Activated T-helper 1 cell treated with anti-CD3 and anti-CD28 coated beads, Interleukin-12 subunit alpha, Interleukin-12 subunit beta, Interleukin-2, Interleukin-4 antibody, amounts not matched to agents 30 ng/mL and 10 ng/mL and 1 ng/mL, durations not matched to agents 14 hours and 24 hours and 36 hours (primary cell): Measurements from ENCODE around the gene KCNE4. TPM values are rescaled to one million over a fixed set of nuclear protein-coding genes. Genes with fewer than 3 reads are reported as not detected.

Experiments used
- DNase-seq: peaks from one replicate; pipeline ENCODE4 v3.0.0; 2021; ENCODE audit warnings: low spot score
- H3K27ac Mint-ChIP-seq: one replicate; pipeline ENCODE4 v1.8.0; 2021; ENCODE audit warnings: mild to moderate bottlenecking, mixed read lengths
- H3K27me3 Mint-ChIP-seq: one replicate; pipeline ENCODE4 v1.8.0; 2022; ENCODE audit warnings: mild to moderate bottlenecking, moderate library complexity, mixed read lengths; ENCODE audit not compliant: insufficient read depth
- H3K36me3 Mint-ChIP-seq: one replicate; pipeline ENCODE4 v1.8.0; 2021; ENCODE audit warnings: low read depth, mixed read lengths
- H3K4me1 Mint-ChIP-seq: one replicate; pipeline ENCODE4 v1.8.0; 2021; ENCODE audit warnings: low read depth, mixed read lengths
- H3K4me3 Mint-ChIP-seq: one replicate; pipeline ENCODE4 v1.8.0; 2021; ENCODE audit warnings: mild to moderate bottlenecking, moderate library complexity, mixed read lengths
- H3K9me3 Mint-ChIP-seq: one replicate; pipeline ENCODE4 v1.8.0; 2021; ENCODE audit warnings: mixed read lengths
- intact Hi-C: fragments of 100-400 bp; cut with micrococcal nuclease; formaldehyde crosslinking; loops from one replicate; pipeline ENCODE4 v1.15.1; 2024
- total RNA-seq: library from RNA; stranded (reverse); gene quantifications from 2 replicates; pipeline ENCODE4 v1.2.3, GENCODE V29; 2022

The KCNE4 gene
- total RNA-seq, 1 donor from 2014 or later: not detected

GRCh38 chr2:223088866-223089265 lies 36.9 kb downstream of the KCNE4 start:
- no peaks in the 10 kb centered on the region for H3K36me3 Mint-ChIP-seq
- no peak overlapping the region for H3K4me3 Mint-ChIP-seq
- H3K9me3 Mint-ChIP-seq: no peaks in the 10 kb centered on the region
- no peaks in the 10 kb centered on the region for H3K27me3 Mint-ChIP-seq
- no peaks in the 10 kb centered on the region for H3K4me1 Mint-ChIP-seq
- H3K27ac Mint-ChIP-seq: no peak overlapping the region
- DNase-seq: no peak
- intact Hi-C loops: no loop called here

- Mint-ChIP-seq H3K36me3 (no peaks in the 10 kb centered on the region), H3K4me1 (no peaks in the 10 kb centered on the region), H3K27ac (no peak overlapping the region), H3K27me3 (no peaks in the 10 kb centered on the region), H3K4me3 (no peak overlapping the region), H3K9me3 (no peaks in the 10 kb centered on the region)
- no peak for DNase-seq
- intact Hi-C loops: no loop called here
Measured at GRCh38 chr2:223090039-223090438, 38.0 kb downstream of the KCNE4 start.

- intact Hi-C loops: no loop called here
- Mint-ChIP-seq H3K27me3 (no peaks in the 10 kb centered on the region), H3K9me3 (no peaks in the 10 kb centered on the region), H3K4me3 (no peak overlapping the region), H3K27ac (no peak overlapping the region), H3K36me3 (no peaks in the 10 kb centered on the region), H3K4me1 (no peaks in the 10 kb centered on the region)
- DNase-seq: no peak
Measured at GRCh38 chr2:223090540-223091235, 38.7 kb downstream of the KCNE4 start.

- no peaks in the 10 kb centered on the region for H3K4me1 Mint-ChIP-seq
- H3K36me3 Mint-ChIP-seq: no peaks in the 10 kb centered on the region
- H3K27me3 Mint-ChIP-seq: no peaks in the 10 kb centered on the region
- intact Hi-C loops: no loop called here
- no peak overlapping the region for H3K4me3 Mint-ChIP-seq
- no peak for DNase-seq
- H3K27ac Mint-ChIP-seq: no peak overlapping the region
- H3K9me3 Mint-ChIP-seq: no peaks in the 10 kb centered on the region
Measured at GRCh38 chr2:223092667-223093066, 40.7 kb downstream of the KCNE4 start.

- no peaks in the 10 kb centered on the region for H3K27me3 Mint-ChIP-seq
- H3K4me3 Mint-ChIP-seq: no peak overlapping the region
- H3K36me3 Mint-ChIP-seq: no peaks in the 10 kb centered on the region
- no peaks in the 10 kb centered on the region for H3K4me1 Mint-ChIP-seq
- H3K9me3 Mint-ChIP-seq: no peaks in the 10 kb centered on the region
- no peak overlapping the region for H3K27ac Mint-ChIP-seq
- DNase-seq: no peak
- intact Hi-C loops: no loop called here
Measured at GRCh38 chr2:223093436-223094241, 41.6 kb downstream of the KCNE4 start.

GRCh38 chr2:223095207-223095606 lies 43.2 kb downstream of the KCNE4 start:
- no peaks in the 10 kb centered on the region for H3K9me3 Mint-ChIP-seq
- DNase-seq: no peak
- intact Hi-C loops: no loop called here
- no peak overlapping the region for H3K4me3 Mint-ChIP-seq
- no peaks in the 10 kb centered on the region for H3K36me3 Mint-ChIP-seq
- no peaks in the 10 kb centered on the region for H3K27me3 Mint-ChIP-seq
- no peaks in the 10 kb centered on the region for H3K4me1 Mint-ChIP-seq
- no peak overlapping the region for H3K27ac Mint-ChIP-seq

- Mint-ChIP-seq H3K27me3 (no peaks in the 10 kb centered on the region), H3K27ac (no peak overlapping the region), H3K4me3 (no peak overlapping the region), H3K4me1 (no peaks in the 10 kb centered on the region), H3K36me3 (no peaks in the 10 kb centered on the region), H3K9me3 (no peaks in the 10 kb centered on the region)
- intact Hi-C loops: no loop called here
- DNase-seq: no peak
Measured at GRCh38 chr2:223096235-223096970, 44.4 kb downstream of the KCNE4 start.

GRCh38 chr2:223097888-223098383 lies 45.9 kb downstream of the KCNE4 start:
- no peaks in the 10 kb centered on the region for H3K27me3 Mint-ChIP-seq
- DNase-seq: no peak
- no peaks in the 10 kb centered on the region for H3K4me1 Mint-ChIP-seq
- intact Hi-C loops: no loop called here
- H3K36me3 Mint-ChIP-seq: no peaks in the 10 kb centered on the region
- H3K9me3 Mint-ChIP-seq: no peaks in the 10 kb centered on the region
- H3K27ac Mint-ChIP-seq: no peak overlapping the region
- H3K4me3 Mint-ChIP-seq: no peak overlapping the region

- intact Hi-C loops: no loop called here
Measured at GRCh38 chr2:223099561-223099960, 47.6 kb downstream of the KCNE4 start.

GRCh38 chr2:223100061-223100511 lies 48.1 kb downstream of the KCNE4 start:
- Mint-ChIP-seq H3K36me3 (no peaks in the 10 kb centered on the region), H3K27ac (no peak overlapping the region), H3K9me3 (no peaks in the 10 kb centered on the region), H3K4me3 (no peak overlapping the region), H3K4me1 (no peaks in the 10 kb centered on the region), H3K27me3 (peaks cover 1% of the 10 kb centered on the region)
- intact Hi-C loops: loop anchor here (5.0 kb wide), 1 partner anchor 128 kb away; no protein-coding TSS in a partner anchor
- no peak for DNase-seq

More at GRCh38 chr2:223099561-223099960, 47.6 kb downstream of the KCNE4 start:
- H3K36me3 Mint-ChIP-seq: no peaks in the 10 kb centered on the region
- DNase-seq: no peak
- H3K9me3 Mint-ChIP-seq: no peaks in the 10 kb centered on the region
- H3K27me3 Mint-ChIP-seq: peaks cover 1% of the 10 kb centered on the region
- H3K27ac Mint-ChIP-seq: no peak overlapping the region
- no peak overlapping the region for H3K4me3 Mint-ChIP-seq
- H3K4me1 Mint-ChIP-seq: no peaks in the 10 kb centered on the region

- intact Hi-C loops: loop anchor here (5.0 kb wide), 1 partner anchor 129 kb away; no protein-coding TSS in a partner anchor
Measured at GRCh38 chr2:223101340-223102039, 49.5 kb downstream of the KCNE4 start.

GRCh38 chr2:223102040-223102400 lies 50.0 kb downstream of the KCNE4 start:
- no peaks in the 10 kb centered on the region for H3K36me3 Mint-ChIP-seq
- no peaks in the 10 kb centered on the region for H3K9me3 Mint-ChIP-seq
- no peaks in the 10 kb centered on the region for H3K4me1 Mint-ChIP-seq
- H3K4me3 Mint-ChIP-seq: no peak overlapping the region
- peaks cover 1% of the 10 kb centered on the region for H3K27me3 Mint-ChIP-seq
- no peak overlapping the region for H3K27ac Mint-ChIP-seq
- intact Hi-C loops: loop anchor here (5.0 kb wide), 1 partner anchor 130 kb away; no protein-coding TSS in a partner anchor
- DNase-seq: no peak

More at GRCh38 chr2:223101340-223102039, 49.5 kb downstream of the KCNE4 start:
- no peak for DNase-seq
- Mint-ChIP-seq H3K27ac (no peak overlapping the region), H3K9me3 (no peaks in the 10 kb centered on the region), H3K4me1 (no peaks in the 10 kb centered on the region), H3K36me3 (no peaks in the 10 kb centered on the region), H3K4me3 (no peak overlapping the region), H3K27me3 (peaks cover 1% of the 10 kb centered on the region)
